OCI-LY7 (cell line): ENCODE measurements around the gene SNX19.

Source experiments
- CTCF ChIP-seq: fragments of 200-600 bp; sonication (generic); conservative IDR thresholded peaks from 2 replicates; pipeline ENCODE4 v1.5.1; 2014; ENCODE audit warnings: mild to moderate bottlenecking, antibody characterized with exemption, low read length, moderate library complexity, mixed read lengths
- EZH2phosphoT487 ChIP-seq: fragments of 200-600 bp; sonication (generic); IDR thresholded peaks from 2 replicates; pipeline ENCODE4 v1.6.1; 2018; ENCODE audit warnings: low read depth, borderline replicate concordance, mild to moderate bottlenecking, mixed run types, antibody characterized with exemption, low read length, moderate library complexity, mixed read lengths

DNA sequence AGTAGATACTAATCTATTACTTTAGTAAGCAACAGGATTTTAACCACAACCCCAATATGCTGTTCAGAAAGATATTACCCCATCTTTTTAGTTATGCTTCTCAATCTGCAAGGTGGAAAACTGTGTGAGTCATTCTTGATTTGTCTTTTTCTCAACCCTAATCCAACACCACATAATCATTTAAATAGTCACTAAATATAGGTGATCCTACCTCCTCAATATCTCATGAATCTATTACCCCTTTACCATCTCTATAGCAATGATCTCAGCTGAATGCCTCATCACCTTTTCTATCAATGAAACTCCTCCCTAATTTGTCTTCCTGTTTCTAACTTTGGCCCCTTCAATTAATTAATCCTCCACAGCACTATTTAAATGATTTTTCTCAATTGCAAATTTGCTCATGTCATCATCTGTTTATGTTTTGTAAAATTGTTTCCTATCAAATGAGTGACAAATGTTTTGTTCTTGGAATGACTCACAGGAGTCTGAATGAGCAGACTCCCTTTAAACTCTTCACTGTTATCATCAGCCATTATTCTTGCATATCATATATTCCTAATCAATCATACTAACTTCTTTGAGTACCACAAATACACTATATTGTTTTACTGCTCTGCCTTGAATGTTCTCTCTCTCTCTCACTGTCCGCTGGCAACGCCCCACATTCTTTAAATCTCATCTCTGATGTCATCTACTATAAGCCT lies 26.1 kb downstream of the SNX19 start:
- TF ChIP-seq CTCF (no peak), EZH2phosphoT487 (no peak)
